ENCODE measurements around the gene TNNC2. TPM values are rescaled to one million over a fixed set of nuclear protein-coding genes. Genes with fewer than 3 reads are reported as not detected.

TNNC2 gene
- total and polyA plus RNA-seq, 4 donors, result 1.9 to 26.3 TPM; not detected in 2

DNA sequence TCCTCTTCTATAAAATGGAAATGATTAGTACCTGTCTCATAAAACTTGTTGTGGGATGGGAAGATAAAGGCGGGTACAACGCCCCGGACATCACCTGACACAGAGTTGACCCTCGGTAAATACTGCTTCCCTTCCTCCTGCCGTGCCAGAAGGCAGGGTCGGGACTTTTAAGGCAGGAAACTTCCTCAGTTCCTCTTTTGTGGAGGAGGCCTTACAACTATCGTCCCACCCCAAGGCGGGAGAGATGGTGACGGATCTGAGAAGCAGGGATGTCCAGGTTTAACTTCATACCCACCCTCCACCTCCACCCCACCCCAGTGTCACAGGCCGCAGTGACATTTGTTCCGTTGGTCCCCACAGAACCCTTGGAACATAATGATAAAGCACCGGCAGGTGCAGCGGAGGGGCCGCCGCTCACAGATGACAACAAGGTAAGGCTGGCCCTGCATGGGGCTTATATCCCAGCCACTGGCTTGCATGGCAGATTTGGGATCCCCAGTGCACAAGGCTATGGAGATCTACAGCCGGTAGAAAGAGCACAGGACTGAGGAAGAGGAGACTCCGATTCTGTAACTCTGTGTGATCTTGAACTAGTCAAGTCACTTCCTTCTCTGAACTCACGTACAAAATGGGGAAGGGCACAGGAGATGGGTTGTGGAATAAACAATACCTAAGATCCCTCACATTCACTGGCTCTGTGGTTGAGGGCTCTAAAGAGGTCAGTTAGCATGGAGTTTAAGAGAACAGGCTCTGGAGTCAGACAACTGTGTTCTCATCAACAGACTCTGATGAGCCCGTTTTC is 34.6 kb downstream of the TNNC2 start:
- 25 to 28% methylated on average over 19 of the region's 19 CpGs for WGBS, 2 donors
- ATAC-seq (ENCODE audit: low FRiP score) (peak; percentile 11), DNase-seq (peak in 1 of 2 donors; percentile 55)
- Histone ChIP-seq H3K27ac (ENCODE audit: low read depth in 1 of 2, low read length in 2 of 2) (peak overlapping the region; percentile 68 to 75), H3K4me1 (ENCODE audit: control insufficient read depth in 1 of 2, insufficient read depth in 2 of 2, low read length in 2 of 2) (peaks cover 0 to 5% of the 10 kb centered on the region in 2 donors), H3K27me3 (ENCODE audit: control insufficient read depth in 1 of 2, insufficient read depth in 2 of 2, low read length in 1 of 2) (no peaks in the 10 kb centered on the region), H3K36me3 (ENCODE audit: control insufficient read depth in 1 of 2, insufficient read depth in 2 of 2, low read length in 1 of 2) (peaks cover 2 to 8% of the 10 kb centered on the region in 2 donors), H3K9me3 (ENCODE audit: control insufficient read depth, low read length) (no peaks in the 10 kb centered on the region), H3K4me3 (ENCODE audit: low read length in 2 of 2) (peak overlapping the region; percentile 50 to 74)
- intact Hi-C loops (cut with DNase I), result loop anchor here in 1 of 2 donors (10.0 kb wide), 2 partner anchors 142 to 292 kb away; partner anchors contain the start of genes NCOA5 and PCIF1

GRCh38 chr20:45788351-45788750 is 38.8 kb downstream of the TNNC2 start:
- no peaks in the 10 kb centered on the region for H3K27me3 ChIP-seq (ENCODE audit: control insufficient read depth in 1 of 2, insufficient read depth in 2 of 2, low read length in 1 of 2)
- no peaks in the 10 kb centered on the region for H3K36me3 ChIP-seq (ENCODE audit: control insufficient read depth in 1 of 2, insufficient read depth in 2 of 2, low read length in 1 of 2)
- no peaks in the 10 kb centered on the region for H3K9me3 ChIP-seq (ENCODE audit: control insufficient read depth, low read length)
- H3K27ac ChIP-seq (ENCODE audit: low read depth in 1 of 2, low read length in 2 of 2), result no peak overlapping the region
- ATAC-seq (ENCODE audit: low FRiP score) (no peak), DNase-seq (no peak)
- WGBS, 2 donors, result 61 to 73% methylated on average over 3 of the region's 3 CpGs
- H3K4me1 ChIP-seq (ENCODE audit: control insufficient read depth in 1 of 2, insufficient read depth in 2 of 2, low read length in 2 of 2), result peaks cover 0 to 5% of the 10 kb centered on the region in 2 donors
- intact Hi-C loops (cut with DNase I), result no loop called here
- H3K4me3 ChIP-seq (ENCODE audit: low read length in 2 of 2), result no peak overlapping the region

- 58 to 60% methylated on average over 6 of the region's 6 CpGs for WGBS, 2 donors
- Histone ChIP-seq H3K27me3 (ENCODE audit: control insufficient read depth in 1 of 2, insufficient read depth in 2 of 2, low read length in 1 of 2) (no peaks in the 10 kb centered on the region), H3K36me3 (ENCODE audit: control insufficient read depth in 1 of 2, insufficient read depth in 2 of 2, low read length in 1 of 2) (no peaks in the 10 kb centered on the region), H3K4me1 (ENCODE audit: control insufficient read depth in 1 of 2, insufficient read depth in 2 of 2, low read length in 2 of 2) (peaks cover 0 to 5% of the 10 kb centered on the region in 2 donors), H3K27ac (ENCODE audit: low read depth in 1 of 2, low read length in 2 of 2) (peak overlapping the region in 1 of 2 donors; percentile 48), H3K9me3 (ENCODE audit: control insufficient read depth, low read length) (no peaks in the 10 kb centered on the region), H3K4me3 (ENCODE audit: low read length in 2 of 2) (no peak overlapping the region)
- no peak for DNase-seq
- intact Hi-C loops (cut with DNase I), result loop anchor here in 1 of 2 donors (5.0 kb wide), 1 partner anchor 441 kb away; no protein-coding TSS in a partner anchor
- ATAC-seq (ENCODE audit: low FRiP score), result no peak
Observed at GRCh38 chr20:45783656-45784294, 43.3 kb downstream of the TNNC2 start.

GRCh38 chr20:45782890-45783289 is 44.2 kb downstream of the TNNC2 start:
- WGBS, 2 donors, result 80 to 82% methylated on average over 4 of the region's 4 CpGs
- Histone ChIP-seq H3K27me3 (ENCODE audit: control insufficient read depth in 1 of 2, insufficient read depth in 2 of 2, low read length in 1 of 2) (no peaks in the 10 kb centered on the region), H3K36me3 (ENCODE audit: control insufficient read depth in 1 of 2, insufficient read depth in 2 of 2, low read length in 1 of 2) (no peaks in the 10 kb centered on the region), H3K9me3 (ENCODE audit: control insufficient read depth, low read length) (no peaks in the 10 kb centered on the region), H3K27ac (ENCODE audit: low read depth in 1 of 2, low read length in 2 of 2) (no peak overlapping the region), H3K4me1 (ENCODE audit: control insufficient read depth in 1 of 2, insufficient read depth in 2 of 2, low read length in 2 of 2) (peaks cover 0 to 5% of the 10 kb centered on the region in 2 donors), H3K4me3 (ENCODE audit: low read length in 2 of 2) (no peak overlapping the region)
- ATAC-seq (ENCODE audit: low FRiP score) (no peak), DNase-seq (no peak)
- intact Hi-C loops (cut with DNase I), result loop anchor here in 1 of 2 donors (5.0 kb wide), 1 partner anchor 441 kb away; no protein-coding TSS in a partner anchor

DNA sequence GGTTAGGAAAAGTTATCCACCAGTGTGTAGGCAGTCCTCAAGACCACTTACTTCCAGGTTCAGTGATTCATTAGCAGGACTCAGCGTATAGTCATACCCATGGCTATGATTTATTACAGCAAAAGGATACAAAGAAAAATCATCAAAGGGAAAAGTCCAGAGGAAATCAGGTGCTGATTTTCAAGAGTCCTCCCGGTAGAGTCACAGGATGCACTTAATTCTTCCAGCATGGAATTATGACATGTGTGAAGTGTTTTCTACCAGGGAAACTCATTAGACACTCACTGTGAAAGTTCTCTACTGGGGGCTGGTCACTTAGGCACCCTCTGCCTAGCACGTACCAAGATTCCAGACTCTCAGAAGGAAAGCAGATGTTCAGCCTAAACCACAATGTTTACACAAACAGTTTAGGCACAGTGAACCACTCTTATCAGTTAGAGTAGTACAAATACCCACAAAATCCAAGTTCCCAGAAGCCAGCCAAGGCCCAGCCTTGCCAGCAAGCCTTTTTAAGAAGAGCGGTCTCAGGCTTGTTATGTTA is 45.7 kb downstream of the TNNC2 start:
- ATAC-seq (ENCODE audit: low FRiP score), result no peak
- Histone ChIP-seq H3K36me3 (ENCODE audit: control insufficient read depth in 1 of 2, insufficient read depth in 2 of 2, low read length in 1 of 2) (no peaks in the 10 kb centered on the region), H3K27ac (ENCODE audit: low read depth in 1 of 2, low read length in 2 of 2) (peak overlapping the region; percentile 69 to 79), H3K4me3 (ENCODE audit: low read length in 2 of 2) (no peak overlapping the region), H3K27me3 (ENCODE audit: control insufficient read depth in 1 of 2, insufficient read depth in 2 of 2, low read length in 1 of 2) (no peaks in the 10 kb centered on the region), H3K9me3 (ENCODE audit: control insufficient read depth, low read length) (no peaks in the 10 kb centered on the region), H3K4me1 (ENCODE audit: control insufficient read depth in 1 of 2, insufficient read depth in 2 of 2, low read length in 2 of 2) (peaks cover 0 to 5% of the 10 kb centered on the region in 2 donors)
- peak in 1 of 2 donors; percentile 57 for DNase-seq
- WGBS, 2 donors, result 17 to 18% methylated on average over 4 of the region's 4 CpGs
- intact Hi-C loops (cut with DNase I), result loop anchor here in 1 of 2 donors (5.0 kb wide), 1 partner anchor 439 kb away; no protein-coding TSS in a partner anchor

GRCh38 chr20:45780159-45780558 is 47.0 kb downstream of the TNNC2 start:
- Histone ChIP-seq H3K4me3 (ENCODE audit: low read length in 2 of 2) (no peak overlapping the region), H3K27ac (ENCODE audit: low read depth in 1 of 2, low read length in 2 of 2) (peak overlapping the region; percentile 20 to 99), H3K27me3 (ENCODE audit: control insufficient read depth in 1 of 2, insufficient read depth in 2 of 2, low read length in 1 of 2) (no peaks in the 10 kb centered on the region), H3K9me3 (ENCODE audit: control insufficient read depth, low read length) (no peaks in the 10 kb centered on the region), H3K36me3 (ENCODE audit: control insufficient read depth in 1 of 2, insufficient read depth in 2 of 2, low read length in 1 of 2) (no peaks in the 10 kb centered on the region), H3K4me1 (ENCODE audit: control insufficient read depth in 1 of 2, insufficient read depth in 2 of 2, low read length in 2 of 2) (peaks cover 0 to 5% of the 10 kb centered on the region in 2 donors)
- DNase-seq, result no peak
- ATAC-seq (ENCODE audit: low FRiP score), result no peak
- intact Hi-C loops (cut with DNase I), result loop anchor here in 1 of 2 donors (5.0 kb wide), 1 partner anchor 438 kb away; no protein-coding TSS in a partner anchor
- 45 to 55% methylated on average over 4 of the region's 4 CpGs for WGBS, 2 donors

GRCh38 chr20:45779011-45779915 is 47.8 kb downstream of the TNNC2 start:
- Histone ChIP-seq H3K4me1 (ENCODE audit: control insufficient read depth in 1 of 2, insufficient read depth in 2 of 2, low read length in 2 of 2) (peaks cover 0 to 5% of the 10 kb centered on the region in 2 donors), H3K9me3 (ENCODE audit: control insufficient read depth, low read length) (no peaks in the 10 kb centered on the region), H3K27me3 (ENCODE audit: control insufficient read depth in 1 of 2, insufficient read depth in 2 of 2, low read length in 1 of 2) (no peaks in the 10 kb centered on the region), H3K27ac (ENCODE audit: low read depth in 1 of 2, low read length in 2 of 2) (peak overlapping the region; percentile 20 to 99), H3K36me3 (ENCODE audit: control insufficient read depth in 1 of 2, insufficient read depth in 2 of 2, low read length in 1 of 2) (no peaks in the 10 kb centered on the region), H3K4me3 (ENCODE audit: low read length in 2 of 2) (no peak overlapping the region)
- intact Hi-C loops (cut with DNase I), result loop anchor here in 1 of 2 donors (10.0 kb wide), 1 partner anchor 334 kb away; no protein-coding TSS in a partner anchor
- DNase-seq, result peak; percentile 94
- peak; percentile 92 for ATAC-seq (ENCODE audit: low FRiP score)
- 17 to 20% methylated on average over 8 of the region's 8 CpGs for WGBS, 2 donors

DNA sequence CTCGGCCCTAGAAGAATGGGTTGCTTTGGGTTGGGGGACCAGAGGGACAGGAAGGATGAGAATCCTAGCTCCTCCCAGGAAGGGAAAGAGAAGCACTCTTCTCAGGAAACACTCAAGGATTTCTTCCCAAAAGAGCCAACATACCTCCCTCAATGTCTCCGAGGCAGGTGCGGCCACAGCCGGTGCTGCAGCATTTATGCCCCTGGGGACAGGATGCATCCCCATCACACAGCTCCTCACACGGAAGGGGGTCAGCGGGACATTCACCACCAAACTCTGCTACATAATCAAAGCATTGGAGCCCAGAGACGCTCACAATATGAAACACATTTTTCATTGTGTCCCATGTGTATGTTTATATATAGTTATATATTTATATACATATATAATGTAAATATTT is 50.2 kb downstream of the TNNC2 start:
- no peaks in the 10 kb centered on the region for H3K36me3 ChIP-seq (ENCODE audit: control insufficient read depth in 1 of 2, insufficient read depth in 2 of 2, low read length in 1 of 2)
- no peaks in the 10 kb centered on the region for H3K27me3 ChIP-seq (ENCODE audit: control insufficient read depth in 1 of 2, insufficient read depth in 2 of 2, low read length in 1 of 2)
- H3K27ac ChIP-seq (ENCODE audit: low read depth in 1 of 2, low read length in 2 of 2), result no peak overlapping the region
- DNase-seq (no peak), ATAC-seq (ENCODE audit: low FRiP score) (no peak)
- no peaks in the 10 kb centered on the region for H3K9me3 ChIP-seq (ENCODE audit: control insufficient read depth, low read length)
- no peak overlapping the region for H3K4me3 ChIP-seq (ENCODE audit: low read length in 2 of 2)
- intact Hi-C loops (cut with DNase I), result loop anchor here in 1 of 2 donors (10.0 kb wide), 1 partner anchor 332 kb away; no protein-coding TSS in a partner anchor
- WGBS, 2 donors, result 93% methylated on average over 7 of the region's 7 CpGs
- H3K4me1 ChIP-seq (ENCODE audit: control insufficient read depth in 1 of 2, insufficient read depth in 2 of 2, low read length in 2 of 2), result peaks cover 0 to 5% of the 10 kb centered on the region in 2 donors
